Endodermal cell (in vitro differentiated cells): ENCODE measurements around the gene TAPBPL. TPM values are rescaled to one million over a fixed set of nuclear protein-coding genes. Genes with fewer than 3 reads are reported as not detected.

ENCODE experiments used
- DNase-seq: peaks from one replicate; pipeline ENCODE4 v3.0.0-alpha.2; 2017
- H3K27ac ChIP-seq: 2 replicates; pipeline ENCODE4 v1.5.1; 2013; ENCODE audit warnings: mild to moderate bottlenecking, low read depth, low read length, moderate library complexity
- H3K27me3 ChIP-seq: 2 replicates; pipeline ENCODE4 v1.6.1; 2013; ENCODE audit warnings: mild to moderate bottlenecking, low read length, moderate library complexity; ENCODE audit not compliant: insufficient read depth, control insufficient read depth, poor library complexity, severe bottlenecking
- H3K36me3 ChIP-seq: 2 replicates; pipeline ENCODE4 v1.7.0; 2013; ENCODE audit warnings: mild to moderate bottlenecking, low read length, moderate library complexity; ENCODE audit not compliant: control insufficient read depth, insufficient read depth
- H3K4me1 ChIP-seq: one replicate; pipeline ENCODE4 v1.7.0; 2013; ENCODE audit warnings: low read length; ENCODE audit not compliant: control insufficient read depth, insufficient read depth
- H3K4me3 ChIP-seq: 2 replicates; pipeline ENCODE4 v1.5.1; 2013; ENCODE audit warnings: mild to moderate bottlenecking, low read length, moderate library complexity
- H3K9ac ChIP-seq: 2 replicates; pipeline ENCODE4 v1.6.1; 2013; ENCODE audit warnings: mild to moderate bottlenecking, low read length, moderate library complexity; ENCODE audit not compliant: poor library complexity, severe bottlenecking; ENCODE audit errors: extremely low read depth
- H3K9me3 ChIP-seq: 2 replicates; pipeline ENCODE4 v1.6.1; 2013; ENCODE audit warnings: mild to moderate bottlenecking, low read length, moderate library complexity; ENCODE audit not compliant: control insufficient read depth
- H3K27ac Mint-ChIP-seq: 2 replicates; pipeline ENCODE4 v1.8.0; 2020; ENCODE audit warnings: mixed read lengths
- H3K27me3 Mint-ChIP-seq: 2 replicates; pipeline ENCODE4 v1.8.0; 2021; ENCODE audit warnings: mild to moderate bottlenecking, mixed read lengths; ENCODE audit not compliant: insufficient read depth
- H3K36me3 Mint-ChIP-seq: 2 replicates; pipeline ENCODE4 v1.8.0; 2020; ENCODE audit warnings: low read depth, mixed read lengths
- H3K4me1 Mint-ChIP-seq: 2 replicates; pipeline ENCODE4 v1.8.0; 2020; ENCODE audit warnings: mixed read lengths
- H3K4me3 Mint-ChIP-seq: 2 replicates; pipeline ENCODE4 v1.8.0; 2020; ENCODE audit warnings: mild to moderate bottlenecking, moderate library complexity, mixed read lengths
- H3K9me3 Mint-ChIP-seq: 2 replicates; pipeline ENCODE4 v1.8.0; 2020; ENCODE audit warnings: mild to moderate bottlenecking, mixed read lengths
- WGBS, 2 experiments: methylation state at CpG; one replicate each; pipeline versions ENCODE4 v1.1.5 to v1.1.7; 2013; ENCODE audit warnings: missing lambda C conversion rate in 2 of 2, mixed read lengths in 1 of 2; ENCODE audit not compliant: insufficient coverage in 1 of 2, insufficient read length in 1 of 2; 5-methylcytosine and 5-hydroxymethylcytosine counted together
- total RNA-seq, 2 donors: library from RNA; stranded (reverse); fragmentation: NEBNext Ultra II Directional in 1 of 2; extraction: Animal tissue kit (Norgen Biotek cat#: 25700) in 1 of 2; gene quantifications; 2 replicates in 1 of 2; 3 replicates in 1 of 2; pipeline ENCODE4 v1.2.1, GENCODE V29; 2021
- TF ChIP-seq, protein P1 (sequence below): fragments of 200-600 bp; sonication (generic); conservative IDR thresholded peaks from 2 replicates; pipeline ENCODE4 v1.5.0; 2021; ENCODE audit warnings: antibody characterized with exemption, mild to moderate bottlenecking

The TAPBPL gene
- total RNA-seq, 2 donors from 2014 or later: 0.55 to 1.4 TPM

GRCh38 chr12:6420364-6420763 lies 31.5 kb upstream of the TAPBPL start:
- TF ChIP-seq, protein P1, sequence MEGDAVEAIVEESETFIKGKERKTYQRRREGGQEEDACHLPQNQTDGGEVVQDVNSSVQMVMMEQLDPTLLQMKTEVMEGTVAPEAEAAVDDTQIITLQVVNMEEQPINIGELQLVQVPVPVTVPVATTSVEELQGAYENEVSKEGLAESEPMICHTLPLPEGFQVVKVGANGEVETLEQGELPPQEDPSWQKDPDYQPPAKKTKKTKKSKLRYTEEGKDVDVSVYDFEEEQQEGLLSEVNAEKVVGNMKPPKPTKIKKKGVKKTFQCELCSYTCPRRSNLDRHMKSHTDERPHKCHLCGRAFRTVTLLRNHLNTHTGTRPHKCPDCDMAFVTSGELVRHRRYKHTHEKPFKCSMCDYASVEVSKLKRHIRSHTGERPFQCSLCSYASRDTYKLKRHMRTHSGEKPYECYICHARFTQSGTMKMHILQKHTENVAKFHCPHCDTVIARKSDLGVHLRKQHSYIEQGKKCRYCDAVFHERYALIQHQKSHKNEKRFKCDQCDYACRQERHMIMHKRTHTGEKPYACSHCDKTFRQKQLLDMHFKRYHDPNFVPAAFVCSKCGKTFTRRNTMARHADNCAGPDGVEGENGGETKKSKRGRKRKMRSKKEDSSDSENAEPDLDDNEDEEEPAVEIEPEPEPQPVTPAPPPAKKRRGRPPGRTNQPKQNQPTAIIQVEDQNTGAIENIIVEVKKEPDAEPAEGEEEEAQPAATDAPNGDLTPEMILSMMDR: no peak
- Mint-ChIP-seq H3K27me3 (peaks cover 3% of the 10 kb centered on the region), H3K27ac (no peak overlapping the region), H3K9me3 (no peaks in the 10 kb centered on the region), H3K36me3 (no peaks in the 10 kb centered on the region), H3K4me1 (no peaks in the 10 kb centered on the region), H3K4me3 (no peak overlapping the region)
- no peak for DNase-seq
- no peak overlapping the region for H3K4me3 ChIP-seq
- no peaks in the 10 kb centered on the region for H3K4me1 ChIP-seq
- no peak overlapping the region for H3K27ac ChIP-seq
- no peaks in the 10 kb centered on the region for H3K9me3 ChIP-seq
- no peaks in the 10 kb centered on the region for H3K27me3 ChIP-seq
- WGBS, 2 experiments: 100% methylated on average over 3 of the region's 4 CpGs; no CpG with 5 or more reads in 1 of the 2 experiments
- no peak overlapping the region for H3K9ac ChIP-seq
- H3K36me3 ChIP-seq: no peaks in the 10 kb centered on the region

DNA sequence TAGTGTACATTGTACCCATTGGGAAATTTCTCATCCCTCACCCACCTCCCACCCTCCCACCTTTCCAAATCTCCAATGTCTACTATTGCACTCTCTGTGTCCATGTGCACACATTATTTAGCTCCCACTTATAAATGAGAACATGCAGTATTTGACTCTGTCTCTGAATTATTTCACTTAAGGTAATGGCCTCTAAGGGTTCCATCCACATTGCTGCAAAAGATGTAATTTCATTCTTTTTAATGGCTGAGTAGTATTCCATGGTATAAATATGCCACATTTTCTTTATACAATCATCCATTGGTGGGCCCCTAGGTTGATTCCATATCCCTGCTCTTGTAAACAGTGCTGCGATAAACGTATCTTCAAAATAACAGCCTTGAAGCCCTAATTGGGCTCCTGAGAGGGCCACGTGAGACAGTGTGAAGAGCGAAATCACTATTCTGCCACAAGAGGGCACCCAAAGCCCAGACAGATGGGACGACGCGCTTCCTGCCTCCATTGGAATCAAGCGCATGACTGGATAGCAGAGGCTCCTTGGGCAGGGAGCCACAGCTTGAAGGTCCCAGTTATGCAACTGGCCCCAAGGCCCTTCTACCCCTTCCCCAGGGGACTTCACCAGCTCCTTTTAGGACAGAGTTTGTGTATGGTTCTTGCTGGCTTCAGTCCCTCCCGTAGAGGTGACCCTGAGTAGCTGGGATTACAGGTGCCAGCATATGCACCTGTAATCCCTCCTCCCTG lies 28.4 kb upstream of the TAPBPL start:
- Mint-ChIP-seq H3K27me3 (no peaks in the 10 kb centered on the region), H3K9me3 (no peaks in the 10 kb centered on the region), H3K4me1 (no peaks in the 10 kb centered on the region), H3K4me3 (no peak overlapping the region), H3K36me3 (no peaks in the 10 kb centered on the region), H3K27ac (no peak overlapping the region)
- H3K9ac ChIP-seq: no peak overlapping the region
- TF ChIP-seq, protein P1: peak; percentile 100
- no peak overlapping the region for H3K4me3 ChIP-seq
- no peaks in the 10 kb centered on the region for H3K4me1 ChIP-seq
- no peaks in the 10 kb centered on the region for H3K9me3 ChIP-seq
- no peak overlapping the region for H3K27ac ChIP-seq
- H3K36me3 ChIP-seq: no peaks in the 10 kb centered on the region
- H3K27me3 ChIP-seq: no peaks in the 10 kb centered on the region
- WGBS, 2 experiments: 18 to 28% methylated on average over 9 of the region's 9 CpGs
- DNase-seq: peak; percentile 95

- Mint-ChIP-seq H3K9me3 (no peaks in the 10 kb centered on the region), H3K27ac (no peak overlapping the region), H3K4me1 (no peaks in the 10 kb centered on the region), H3K4me3 (no peak overlapping the region), H3K27me3 (no peaks in the 10 kb centered on the region), H3K36me3 (no peaks in the 10 kb centered on the region)
- Histone ChIP-seq H3K27ac (no peak overlapping the region), H3K36me3 (no peaks in the 10 kb centered on the region), H3K4me3 (no peak overlapping the region), H3K27me3 (no peaks in the 10 kb centered on the region), H3K9ac (no peak overlapping the region), H3K4me1 (no peaks in the 10 kb centered on the region), H3K9me3 (no peaks in the 10 kb centered on the region)
- TF ChIP-seq, protein P1: no peak
- no peak for DNase-seq
- WGBS, 2 experiments: 86 to 95% methylated on average over 3 to 6 of the region's 6 CpGs
These were observed 27.9 kb upstream of the TAPBPL start for GRCh38 chr12:6424008-6424347.
